HFF-Myc (cell line): ENCODE results near the gene FASTK.
A peak's percentile ranks its signal among the peaks of the same experiment; 100 is the strongest.

Source experiments
- DNase-seq: peaks from one replicate; pipeline ENCODE4 v3.0.0-alpha.2; 2011; ENCODE audit warnings: low read depth; ENCODE audit errors: extremely low read depth
- H3K4me3 ChIP-seq: replicated peaks from 2 replicates; pipeline ENCODE4 v1.5.1; 2011; ENCODE audit warnings: low read depth, mild to moderate bottlenecking, control low read depth, low read length
- TF ChIP-seq, protein P1 (sequence below): IDR thresholded peaks from 2 replicates; pipeline ENCODE4 v1.5.1; 2012; ENCODE audit warnings: mild to moderate bottlenecking, low read depth, low read length, control low read depth; ENCODE audit errors: missing control alignments

Gene FASTK

DNA sequence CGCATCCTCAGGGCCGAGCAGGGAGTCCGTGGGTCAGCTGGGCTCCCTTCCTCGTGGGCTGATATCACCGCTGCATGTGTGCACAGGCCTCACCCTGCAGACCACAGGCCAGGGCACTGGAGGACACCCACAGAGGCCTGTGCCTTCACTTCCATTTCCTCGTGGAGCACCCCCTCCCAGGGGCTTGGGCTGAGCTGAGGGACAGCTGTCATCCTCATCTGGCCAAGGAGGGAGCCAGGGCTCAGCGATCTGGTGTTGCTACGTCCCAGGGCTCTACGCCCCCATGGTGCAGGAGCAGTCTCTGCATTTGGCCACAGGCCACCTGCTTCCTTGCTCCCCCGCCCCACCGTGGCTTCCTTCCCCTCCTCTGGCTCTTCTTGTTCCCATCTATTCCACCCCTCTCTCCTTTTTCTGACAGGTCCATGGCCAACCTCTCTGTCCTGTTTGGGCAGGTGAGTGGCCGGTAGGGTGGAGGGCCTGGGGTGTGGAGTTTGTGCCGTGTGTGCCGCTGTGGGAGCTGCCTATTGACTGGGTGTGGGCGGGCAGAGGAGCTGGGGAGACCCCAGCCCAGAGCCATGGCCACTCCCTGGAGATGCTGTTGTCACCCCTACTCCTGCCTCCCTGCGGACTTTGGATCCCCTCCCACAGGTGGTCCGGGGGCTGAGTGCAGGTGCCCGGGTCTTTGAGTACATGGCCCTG lies 40.6 kb downstream of the FASTK start:
- DNase-seq = no peak
- TF ChIP-seq, protein P1, sequence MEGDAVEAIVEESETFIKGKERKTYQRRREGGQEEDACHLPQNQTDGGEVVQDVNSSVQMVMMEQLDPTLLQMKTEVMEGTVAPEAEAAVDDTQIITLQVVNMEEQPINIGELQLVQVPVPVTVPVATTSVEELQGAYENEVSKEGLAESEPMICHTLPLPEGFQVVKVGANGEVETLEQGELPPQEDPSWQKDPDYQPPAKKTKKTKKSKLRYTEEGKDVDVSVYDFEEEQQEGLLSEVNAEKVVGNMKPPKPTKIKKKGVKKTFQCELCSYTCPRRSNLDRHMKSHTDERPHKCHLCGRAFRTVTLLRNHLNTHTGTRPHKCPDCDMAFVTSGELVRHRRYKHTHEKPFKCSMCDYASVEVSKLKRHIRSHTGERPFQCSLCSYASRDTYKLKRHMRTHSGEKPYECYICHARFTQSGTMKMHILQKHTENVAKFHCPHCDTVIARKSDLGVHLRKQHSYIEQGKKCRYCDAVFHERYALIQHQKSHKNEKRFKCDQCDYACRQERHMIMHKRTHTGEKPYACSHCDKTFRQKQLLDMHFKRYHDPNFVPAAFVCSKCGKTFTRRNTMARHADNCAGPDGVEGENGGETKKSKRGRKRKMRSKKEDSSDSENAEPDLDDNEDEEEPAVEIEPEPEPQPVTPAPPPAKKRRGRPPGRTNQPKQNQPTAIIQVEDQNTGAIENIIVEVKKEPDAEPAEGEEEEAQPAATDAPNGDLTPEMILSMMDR = no peak
- H3K4me3 ChIP-seq = no peak overlapping the region

DNA sequence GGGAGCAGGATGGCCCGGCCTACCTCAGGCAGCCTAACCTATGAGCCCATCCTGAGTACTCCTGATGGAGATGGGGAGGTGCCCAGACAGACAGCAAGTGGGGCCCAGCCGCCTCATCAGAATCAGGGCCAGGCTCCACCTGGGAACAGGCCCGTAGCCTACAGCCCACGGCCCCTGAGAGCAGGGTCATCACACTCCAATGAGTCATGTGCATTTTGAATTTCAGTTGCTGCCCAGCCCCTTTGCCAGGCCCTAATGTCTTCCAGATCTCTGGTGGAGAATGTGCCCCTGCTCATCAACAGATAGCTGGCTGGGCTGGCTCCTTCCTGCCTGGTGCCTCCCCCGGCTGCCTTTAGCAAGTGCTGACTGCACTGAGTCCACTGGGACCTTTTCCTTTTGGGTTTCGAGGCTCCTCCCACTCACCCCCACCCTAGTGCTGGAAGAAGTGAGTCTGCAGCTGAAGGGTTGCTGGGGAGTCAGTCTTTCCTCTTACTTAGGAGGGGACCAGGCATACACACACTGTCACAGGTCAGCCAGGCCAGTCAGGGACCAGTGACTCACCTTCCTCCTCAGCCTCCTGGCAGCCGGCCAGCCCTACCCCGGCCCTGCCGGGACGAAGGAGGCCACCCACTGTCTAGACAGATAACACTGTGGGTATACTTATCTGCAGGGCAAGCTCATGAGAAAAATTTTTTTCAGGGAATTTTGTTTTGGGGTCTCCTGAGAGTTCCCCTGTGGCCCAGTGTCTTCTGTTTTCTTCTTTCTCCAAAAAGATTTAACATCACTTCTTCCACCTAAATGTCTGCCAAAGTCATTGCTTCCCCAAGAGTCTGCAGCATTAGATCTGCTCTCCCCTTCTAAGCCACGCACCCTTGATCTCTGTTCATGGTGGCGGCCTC lies 41.4 kb downstream of the FASTK start:
- peak; percentile 78 for DNase-seq
- TF ChIP-seq, protein P1 = no peak
- H3K4me3 ChIP-seq = no peak overlapping the region

DNA sequence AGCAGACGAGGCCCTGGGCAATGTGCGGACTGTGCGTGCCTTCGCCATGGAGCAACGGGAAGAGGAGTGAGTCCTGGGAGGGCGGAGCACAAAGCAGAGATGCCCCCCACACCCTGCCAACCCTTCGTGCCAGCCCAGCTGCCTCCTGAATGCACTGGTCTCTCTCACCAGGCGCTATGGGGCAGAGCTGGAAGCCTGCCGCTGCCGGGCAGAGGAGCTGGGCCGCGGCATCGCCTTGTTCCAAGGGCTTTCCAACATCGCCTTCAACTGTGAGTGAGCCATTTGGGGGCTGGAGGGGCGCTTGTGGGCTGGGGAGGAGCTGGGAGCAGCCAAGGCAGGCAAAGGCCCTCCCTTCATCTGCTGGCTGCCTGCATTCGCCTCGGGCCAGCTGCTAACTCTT lies 44.7 kb downstream of the FASTK start:
- H3K4me3 ChIP-seq = no peak overlapping the region
- DNase-seq = no peak
- TF ChIP-seq, protein P1 = no peak

DNA sequence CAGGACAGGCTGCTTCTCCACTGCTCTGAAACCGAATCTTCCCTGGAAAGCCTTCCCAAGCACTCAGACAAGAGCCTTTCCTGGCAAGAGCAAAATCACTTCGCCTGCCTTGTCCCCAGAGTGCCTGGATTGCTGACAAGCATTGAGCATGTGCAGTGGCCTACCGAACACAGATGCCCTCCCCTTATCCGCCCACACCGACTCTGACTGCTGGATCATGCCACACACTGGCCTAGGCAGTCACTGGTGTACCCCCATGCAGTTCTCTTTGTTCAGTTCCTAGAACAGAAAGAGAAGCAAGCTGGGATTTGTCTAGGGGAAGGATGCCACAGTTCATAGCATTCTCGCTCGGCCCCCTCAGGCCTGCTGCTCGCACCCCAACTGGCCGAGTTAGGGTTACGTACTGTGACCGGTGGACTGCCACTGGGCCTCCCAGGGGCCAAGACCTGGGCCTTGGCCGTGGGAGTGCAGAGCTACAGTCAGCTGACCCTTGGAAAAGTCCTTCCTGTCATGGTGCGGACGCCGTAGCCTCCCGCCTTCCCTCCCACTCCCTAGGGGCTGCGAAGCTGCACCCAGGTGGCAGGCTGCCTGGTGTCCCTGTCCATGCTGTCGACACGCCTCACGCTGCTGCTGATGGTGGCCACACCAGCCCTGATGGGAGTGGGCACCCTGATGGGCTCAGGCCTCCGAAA lies 45.4 kb downstream of the FASTK start:
- DNase-seq = no peak
- no peak overlapping the region for H3K4me3 ChIP-seq
- TF ChIP-seq, protein P1 = no peak

DNA sequence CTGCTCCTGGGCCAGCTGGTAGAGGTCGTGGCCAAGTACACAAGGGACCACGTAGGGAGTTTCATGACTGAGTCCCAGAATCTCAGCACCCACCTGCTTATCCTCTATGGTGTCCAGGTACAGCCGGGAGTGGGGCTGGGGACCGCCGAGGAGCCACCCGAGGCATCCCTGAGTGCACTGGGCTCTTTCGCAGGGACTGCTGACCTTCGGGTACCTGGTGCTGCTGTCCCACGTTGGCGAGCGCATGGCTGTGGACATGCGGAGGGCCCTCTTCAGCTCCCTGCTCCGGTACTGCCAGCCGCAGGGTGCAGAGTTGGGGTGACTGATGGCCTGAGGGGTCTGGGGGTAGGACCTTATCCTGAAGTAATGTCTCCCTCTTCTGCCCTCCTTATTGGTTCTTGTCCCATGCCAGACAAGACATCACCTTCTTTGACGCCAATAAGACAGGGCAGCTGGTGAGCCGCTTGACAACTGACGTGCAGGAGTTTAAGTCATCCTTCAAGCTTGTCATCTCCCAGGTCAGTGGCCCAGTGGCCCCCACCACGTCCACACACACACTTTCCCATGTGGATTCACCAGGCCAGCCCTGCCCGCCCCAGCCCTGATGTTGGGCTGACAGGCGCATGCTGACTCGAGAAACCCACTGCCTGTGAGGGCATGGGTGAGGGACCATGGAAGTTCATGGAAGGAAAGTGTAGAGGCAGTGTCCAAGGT lies 46.1 kb downstream of the FASTK start:
- TF ChIP-seq, protein P1 = no peak
- DNase-seq = no peak
- H3K4me3 ChIP-seq = no peak overlapping the region

DNA sequence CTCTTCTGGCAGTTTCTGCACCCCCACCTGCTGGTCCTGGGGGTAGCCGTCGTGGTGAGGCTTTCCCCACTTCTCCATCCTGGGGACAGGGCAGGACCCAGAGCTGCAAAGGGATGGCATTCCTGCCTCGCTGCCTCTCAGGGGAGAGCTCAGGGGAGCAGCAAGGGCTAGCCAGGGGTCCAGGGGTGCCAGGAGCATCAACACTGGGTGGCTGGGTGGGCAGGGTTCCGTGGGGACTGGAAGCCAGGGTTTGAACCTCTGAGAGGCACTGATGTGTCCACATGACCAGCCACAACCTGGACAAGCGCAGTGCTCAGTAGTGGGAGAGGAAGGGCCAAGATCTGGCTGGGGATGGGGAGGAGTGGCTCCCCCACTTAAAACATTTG lies 46.8 kb downstream of the FASTK start:
- TF ChIP-seq, protein P1 = no peak
- no peak for DNase-seq

More for the DNA sequence above, 46.8 kb downstream of the FASTK start:
- no peak overlapping the region for H3K4me3 ChIP-seq
